Femur (tissue), 1 donor: ENCODE measurements around the gene BCLAF1.
"Not testable (repeated sequence)": the region's sequence is repeated elsewhere in the genome, so short reads cannot be mapped to it uniquely, and the experiment has no call there.

Experiments
- DNase-seq: peaks from one replicate; pipeline ENCODE4 v3.0.0-alpha.2; 2017

The BCLAF1 gene

GRCh38 chr6:136236466-136237293 lies 53.0 kb downstream of the BCLAF1 start:
- no peak for DNase-seq

DNA sequence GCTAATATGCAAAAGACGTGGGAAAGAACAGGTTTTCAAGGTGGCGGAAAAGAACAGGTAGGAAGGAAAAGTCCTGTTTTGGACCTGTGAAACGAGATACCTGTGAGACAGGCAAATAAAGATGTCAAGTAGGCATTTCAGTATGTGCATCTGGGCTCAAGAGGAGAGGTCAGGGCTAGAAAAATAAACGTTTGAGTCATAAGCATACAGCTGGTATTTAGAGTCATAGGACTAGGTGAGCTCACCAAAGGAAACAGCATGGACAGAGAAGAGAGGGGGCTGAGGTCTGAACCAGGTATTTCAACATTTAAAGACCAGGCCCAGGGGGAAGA lies 54.4 kb downstream of the BCLAF1 start:
- no peak for DNase-seq

DNA sequence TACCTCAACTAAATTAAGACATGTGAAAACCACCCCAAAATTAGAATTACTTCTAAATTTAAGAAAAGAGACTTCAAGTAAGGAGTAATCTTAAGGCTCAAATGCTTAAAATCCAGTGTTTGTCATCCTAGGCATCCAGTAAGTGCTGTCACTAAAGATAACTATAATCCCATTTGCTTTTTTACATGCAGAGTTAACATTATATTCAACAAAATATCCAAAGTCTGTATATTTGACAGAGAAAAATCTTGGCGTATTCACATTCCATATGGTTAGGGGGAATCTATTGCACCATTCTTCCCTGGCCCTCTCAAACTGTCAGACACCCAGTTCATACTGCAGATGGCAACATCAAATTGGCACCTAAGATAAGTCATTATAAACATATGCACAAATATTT lies 56.9 kb downstream of the BCLAF1 start:
- DNase-seq: no peak

DNA sequence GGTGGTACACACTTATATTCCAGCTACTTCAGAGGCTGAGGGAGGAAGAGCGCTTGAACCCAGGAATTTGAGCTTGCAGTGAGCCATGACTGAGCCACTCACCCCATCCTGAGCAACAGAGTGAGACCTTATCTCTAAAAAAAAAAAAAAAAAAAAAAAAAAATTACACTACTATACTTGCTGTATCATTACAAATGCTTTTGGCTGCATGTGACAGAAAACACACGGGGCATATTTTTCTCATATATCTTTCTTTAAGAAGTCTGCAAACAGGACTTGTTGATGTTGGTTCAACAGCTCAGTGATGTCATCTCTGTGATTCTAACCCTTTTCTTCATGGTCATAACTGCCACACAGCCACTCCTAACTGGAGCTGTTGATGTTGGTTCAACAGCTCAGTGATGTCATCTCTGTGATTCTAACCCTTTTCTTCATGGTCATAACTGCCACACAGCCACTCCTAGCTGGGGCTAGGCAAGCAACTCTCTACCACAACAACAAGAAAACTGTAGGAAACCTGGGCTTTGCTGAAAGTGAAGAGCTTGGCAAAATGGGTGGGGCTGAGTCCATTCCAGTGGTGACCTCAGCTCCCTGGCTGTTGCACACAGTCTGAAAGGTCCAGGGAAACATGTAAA lies 59.3 kb downstream of the BCLAF1 start:
- DNase-seq: peak; percentile 39

DNA sequence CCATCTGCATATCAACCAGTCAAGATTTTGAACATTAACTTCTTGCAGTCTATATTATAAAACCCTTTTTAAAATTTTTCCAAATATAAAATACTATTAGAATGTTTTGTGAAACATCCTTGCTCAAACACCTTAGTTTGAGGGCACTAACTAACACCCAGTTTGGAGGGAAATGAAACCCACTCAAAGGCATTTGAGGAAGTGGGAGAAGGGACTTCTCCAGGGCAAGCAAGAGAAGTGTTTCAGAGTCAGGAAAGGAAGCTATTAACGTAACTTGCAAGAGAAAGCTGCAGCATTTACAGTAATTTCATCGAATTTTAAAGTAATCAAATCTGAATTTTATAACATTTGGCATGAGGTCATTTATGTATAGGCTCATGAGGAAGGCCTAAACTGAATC lies 60.8 kb downstream of the BCLAF1 start:
- no peak for DNase-seq

DNA sequence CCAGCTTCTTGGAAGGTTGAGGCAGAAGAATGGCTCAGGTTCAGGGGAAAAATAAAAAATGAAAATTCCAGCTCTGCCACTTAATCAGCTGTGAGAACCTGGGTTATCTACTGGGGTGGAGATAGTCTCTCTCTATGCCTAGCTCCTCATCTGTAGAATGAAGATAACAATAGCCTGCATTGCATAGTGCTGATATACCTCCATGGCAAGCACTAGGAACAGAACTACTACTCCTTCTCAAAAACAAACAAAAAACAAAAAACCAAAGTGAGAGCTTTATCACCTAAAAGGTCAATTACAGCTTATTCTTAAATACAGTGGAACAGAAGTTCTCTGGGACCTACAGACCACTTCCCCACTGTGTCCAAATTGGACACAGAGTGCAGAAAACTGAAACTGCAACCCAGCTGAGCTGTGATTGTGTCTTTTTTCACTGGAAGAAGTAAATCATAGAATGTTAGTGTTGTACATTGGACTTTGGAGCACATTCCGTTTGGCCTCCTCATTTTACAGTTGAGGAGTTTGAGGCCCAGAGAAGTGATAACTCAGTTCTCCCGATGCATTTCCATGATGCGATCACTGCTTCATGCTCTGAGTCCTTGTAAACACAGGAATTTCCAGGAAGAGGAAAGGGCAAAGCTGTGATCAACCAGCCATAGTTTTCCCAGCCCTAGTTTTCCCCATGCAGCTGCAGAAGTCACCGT lies 62.8 kb downstream of the BCLAF1 start:
- DNase-seq: no peak

DNA sequence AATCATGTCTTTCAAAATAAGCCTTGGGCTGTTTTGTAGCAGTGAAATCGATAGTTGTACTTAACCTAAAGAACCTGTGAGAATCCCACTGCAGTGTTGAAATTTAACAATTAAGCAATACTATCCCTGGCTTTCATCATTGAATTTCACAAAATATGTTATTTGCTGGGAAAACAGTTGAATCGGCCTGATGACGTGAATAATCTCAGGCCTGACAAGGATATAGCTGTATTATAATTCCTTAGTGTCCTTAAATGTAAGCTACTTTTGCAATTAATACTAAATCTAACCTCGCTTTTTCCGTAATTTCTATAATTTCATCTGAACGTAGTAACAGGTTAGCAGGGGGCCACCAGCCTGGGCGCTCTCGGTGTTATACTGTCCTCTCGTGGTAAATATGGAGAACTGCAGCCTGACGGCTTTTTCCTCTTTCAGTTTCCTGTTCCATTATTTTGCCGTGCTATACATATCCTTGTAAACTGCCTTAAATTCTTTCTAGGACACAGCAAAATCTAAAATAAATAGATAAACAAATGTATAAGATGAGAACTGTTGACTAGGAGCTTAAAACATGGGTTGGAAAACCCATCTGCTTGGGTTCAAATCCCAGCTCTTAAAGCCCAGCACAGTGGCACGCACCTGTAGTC lies 63.5 kb downstream of the BCLAF1 start:
- DNase-seq: peak; percentile 73

- peak; percentile 24 for DNase-seq
Measured at GRCh38 chr6:136225496-136225895, 64.2 kb downstream of the BCLAF1 start.

DNA sequence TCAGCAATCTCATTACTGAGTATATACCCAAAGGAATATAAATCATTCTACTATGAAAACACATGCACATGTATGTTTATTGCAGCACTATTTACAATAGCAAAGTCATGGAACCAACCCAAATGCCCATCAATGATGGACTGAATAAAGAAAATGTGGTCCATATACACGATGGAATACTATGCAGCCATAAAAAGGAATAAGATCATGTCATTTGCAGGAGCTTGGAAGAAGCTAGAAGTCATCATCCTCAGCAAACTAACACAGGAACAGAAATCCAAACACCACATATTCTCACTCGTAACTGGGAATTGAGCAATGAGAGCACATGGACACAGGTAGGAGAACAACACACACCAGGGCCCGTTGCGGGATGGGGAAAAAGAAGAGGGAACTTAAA lies 64.7 kb downstream of the BCLAF1 start:
- DNase-seq: not testable (repeated sequence)

DNA sequence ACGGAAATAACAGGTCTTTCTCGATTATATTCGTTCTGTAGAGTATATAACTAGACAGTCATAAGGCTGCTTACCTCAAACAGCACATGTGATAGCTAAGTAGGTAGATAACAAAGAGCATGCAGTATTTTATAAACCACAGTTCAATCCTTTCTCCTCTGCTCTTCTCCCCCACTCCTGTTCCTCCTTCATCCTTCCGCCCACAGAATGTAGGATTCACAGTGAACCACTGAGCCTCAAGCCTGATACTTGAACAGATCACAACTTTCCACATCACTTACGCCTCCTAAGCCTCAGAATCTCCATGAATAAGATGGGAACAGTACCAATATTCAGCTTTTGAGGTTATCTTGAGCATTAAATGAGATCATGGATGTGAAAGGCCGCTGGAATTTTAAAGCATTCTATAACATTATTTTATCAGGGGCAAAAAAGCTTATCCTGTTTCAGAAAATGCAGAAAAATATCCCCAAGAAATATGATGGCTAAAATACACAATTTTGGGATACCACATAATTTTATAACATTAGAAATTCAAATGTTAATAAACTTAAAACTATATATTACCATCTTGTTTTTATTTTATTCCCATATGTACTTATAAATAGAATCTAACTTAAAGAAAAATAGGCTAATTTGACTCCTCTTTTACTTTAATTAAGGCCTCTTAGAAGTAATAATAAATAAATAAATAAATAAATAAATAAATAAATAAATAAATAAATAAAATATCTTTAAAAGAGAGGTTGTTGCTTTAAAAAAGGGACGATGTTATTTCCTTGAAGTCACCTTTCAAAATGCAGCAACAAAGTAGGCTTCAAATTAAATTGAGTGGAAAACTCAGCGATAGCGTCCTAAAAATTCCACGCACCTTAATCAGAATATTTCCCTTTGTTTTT lies 72.9 kb downstream of the BCLAF1 start:
- DNase-seq: no peak

DNA sequence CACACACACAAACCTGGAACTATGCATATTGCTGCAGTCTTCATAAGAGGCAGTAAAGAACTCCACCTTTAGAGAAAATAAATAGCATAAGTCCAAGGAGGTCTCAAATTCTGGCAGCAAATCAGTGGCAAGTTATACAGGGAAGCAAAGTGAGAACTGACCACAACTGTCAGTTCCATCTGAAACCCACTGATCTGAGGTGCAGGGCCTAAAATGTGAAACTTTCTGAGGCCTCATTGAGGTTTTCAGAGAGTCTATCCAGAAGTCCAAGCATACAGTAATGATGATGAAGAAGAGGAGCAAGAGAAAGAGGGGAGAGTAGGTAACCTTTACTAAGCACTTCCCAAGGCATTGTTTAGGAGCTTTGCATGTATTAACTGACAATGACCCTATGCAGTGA lies 75.8 kb downstream of the BCLAF1 start:
- DNase-seq: no peak

DNA sequence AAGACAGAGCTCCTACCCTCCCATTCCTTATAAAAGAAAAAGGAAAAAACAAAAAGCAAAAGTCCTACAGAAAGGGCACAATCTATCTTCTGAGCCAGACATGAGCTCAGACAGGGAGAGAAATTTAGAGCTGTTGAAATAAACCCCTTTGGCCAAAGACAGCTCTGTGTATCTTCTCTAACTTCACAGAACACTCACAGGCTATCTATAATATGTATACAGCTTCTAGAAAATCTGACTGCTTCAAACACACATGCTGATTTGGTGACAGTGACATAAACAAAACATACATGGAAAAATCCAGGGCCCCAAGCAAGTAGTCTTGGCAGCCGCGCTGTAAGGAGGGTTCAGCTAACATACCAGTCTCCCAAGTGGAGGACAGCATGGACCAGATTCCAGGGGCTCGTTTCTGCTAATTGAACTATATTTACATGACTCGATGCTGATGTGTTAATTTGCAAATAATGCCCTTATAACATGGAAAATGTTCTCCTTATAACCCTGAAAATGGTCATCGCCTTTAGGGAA lies 76.6 kb downstream of the BCLAF1 start:
- DNase-seq: no peak

GRCh38 chr6:136212608-136213007 lies 77.0 kb downstream of the BCLAF1 start:
- no peak for DNase-seq

- peak; percentile 55 for DNase-seq
Measured at GRCh38 chr6:136210398-136211165, 79.1 kb downstream of the BCLAF1 start.

- DNase-seq: no peak
Measured at GRCh38 chr6:136209496-136209895, 80.2 kb downstream of the BCLAF1 start.

DNA sequence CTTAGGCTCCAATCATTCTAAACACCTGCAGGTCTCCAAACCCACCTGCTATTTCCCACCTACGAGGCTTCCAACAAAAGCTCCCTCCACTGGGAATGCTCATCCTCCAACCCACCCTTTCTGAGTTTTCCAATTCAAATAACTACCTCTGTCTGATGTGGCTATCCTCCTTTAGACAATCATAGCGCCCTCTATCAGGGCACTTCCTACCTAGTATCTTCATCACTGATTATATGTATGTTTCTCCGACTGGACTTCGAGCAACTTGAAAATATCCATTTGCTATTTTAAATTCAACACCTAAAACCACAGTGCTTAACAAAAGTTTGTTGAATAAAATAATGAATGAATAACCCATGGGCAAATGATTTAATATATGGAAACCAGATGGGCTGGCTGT lies 80.9 kb downstream of the BCLAF1 start:
- no peak for DNase-seq
